ENCODE data around the gene S100A7. TPM values are rescaled to one million over a fixed set of nuclear protein-coding genes. Genes with fewer than 3 reads are reported as not detected.

S100A7 gene
- total RNA-seq, 1 donor from 2014 or later, result not detected

GRCh38 chr1:153432874-153433681, 27.4 kb downstream of the S100A7 start:
- Mint-ChIP-seq H3K36me3 (no peaks in the 10 kb centered on the region), H3K27me3 (ENCODE audit: low read depth) (peaks cover 29% of the 10 kb centered on the region), H3K9me3 (no peaks in the 10 kb centered on the region), H3K4me3 (no peak overlapping the region), H3K4me1 (no peaks in the 10 kb centered on the region), H3K27ac (no peak overlapping the region)
- no peak for TF ChIP-seq CTCF (IDR thresholded peaks at IDR 0.05; ENCODE audit: unreplicated experiment)
- DNase-seq (ENCODE audit: low spot score in 2 of 2, unreplicated experiment in 2 of 2), result no peak

- Mint-ChIP-seq H3K27me3 (ENCODE audit: low read depth) (peaks cover 32% of the 10 kb centered on the region), H3K27ac (no peak overlapping the region), H3K4me1 (no peaks in the 10 kb centered on the region), H3K4me3 (no peak overlapping the region), H3K36me3 (no peaks in the 10 kb centered on the region), H3K9me3 (no peaks in the 10 kb centered on the region)
- no peak for DNase-seq (ENCODE audit: low spot score in 2 of 2, unreplicated experiment in 2 of 2)
- no peak for TF ChIP-seq CTCF (IDR thresholded peaks at IDR 0.05; ENCODE audit: unreplicated experiment)
Measured at GRCh38 chr1:153431928-153432327, 28.5 kb downstream of the S100A7 start.

- no peak for TF ChIP-seq CTCF (IDR thresholded peaks at IDR 0.05; ENCODE audit: unreplicated experiment)
- Mint-ChIP-seq H3K4me1 (no peaks in the 10 kb centered on the region), H3K36me3 (no peaks in the 10 kb centered on the region), H3K4me3 (no peak overlapping the region), H3K27ac (no peak overlapping the region), H3K9me3 (no peaks in the 10 kb centered on the region), H3K27me3 (ENCODE audit: low read depth) (peaks cover 29% of the 10 kb centered on the region)
- DNase-seq (ENCODE audit: low spot score in 2 of 2, unreplicated experiment in 2 of 2), result no peak
Measured at GRCh38 chr1:153431427-153431826, 29.0 kb downstream of the S100A7 start.

GRCh38 chr1:153431002-153431401, 29.4 kb downstream of the S100A7 start:
- TF ChIP-seq CTCF (IDR thresholded peaks at IDR 0.05; ENCODE audit: unreplicated experiment), result no peak
- Mint-ChIP-seq H3K27ac (no peak overlapping the region), H3K36me3 (no peaks in the 10 kb centered on the region), H3K4me3 (no peak overlapping the region), H3K9me3 (no peaks in the 10 kb centered on the region), H3K27me3 (ENCODE audit: low read depth) (peaks cover 27% of the 10 kb centered on the region), H3K4me1 (no peaks in the 10 kb centered on the region)
- no peak for DNase-seq (ENCODE audit: low spot score in 2 of 2, unreplicated experiment in 2 of 2)

- Mint-ChIP-seq H3K4me1 (no peaks in the 10 kb centered on the region), H3K27ac (no peak overlapping the region), H3K4me3 (no peak overlapping the region), H3K36me3 (no peaks in the 10 kb centered on the region), H3K27me3 (ENCODE audit: low read depth) (peaks cover 28% of the 10 kb centered on the region), H3K9me3 (no peaks in the 10 kb centered on the region)
- TF ChIP-seq CTCF (IDR thresholded peaks at IDR 0.05; ENCODE audit: unreplicated experiment), result no peak
- DNase-seq (ENCODE audit: low spot score in 2 of 2, unreplicated experiment in 2 of 2), result no peak
Measured at GRCh38 chr1:153430561-153430960, 29.9 kb downstream of the S100A7 start.

All from mesothelial cell of epicardium (in vitro differentiated cells).